SK-N-MC (cell line): ENCODE results near the gene TMEM138.

ENCODE experiments used
- DNase-seq: peaks from one replicate; pipeline ENCODE4 v3.0.0-alpha.2; 2011; ENCODE audit warnings: low read depth, low spot score
- H3K27ac ChIP-seq: fragments of 200-600 bp; sonication (generic); 2 replicates; pipeline ENCODE4 v1.5.1; 2016; ENCODE audit warnings: mixed run types
- H3K36me3 ChIP-seq: fragments of 200-600 bp; sonication (generic); 2 replicates; pipeline ENCODE4 v1.6.1; 2017; ENCODE audit warnings: antibody characterized with exemption, low read length, mixed read lengths; ENCODE audit not compliant: insufficient read depth
- H3K4me3 ChIP-seq: fragments of 200-600 bp; sonication (generic); 2 replicates; pipeline ENCODE4 v1.5.1; 2016
- H3K9ac ChIP-seq: fragments of 200-600 bp; sonication (generic); 2 replicates; pipeline ENCODE4 v1.8.0; 2017; ENCODE audit warnings: mixed run types, mixed read lengths; ENCODE audit not compliant: insufficient read length
- H3K9me3 ChIP-seq: fragments of 200-600 bp; sonication (generic); 2 replicates; pipeline ENCODE4 v1.6.1; 2017; ENCODE audit warnings: low read depth, mild to moderate bottlenecking, antibody characterized with exemption, low read length, moderate library complexity, mixed read lengths
- EZH2 ChIP-seq: fragments of 200-600 bp; sonication (generic); IDR thresholded peaks from one replicate; pipeline ENCODE4 v1.6.1; 2017; ENCODE audit warnings: antibody characterized with exemption
- FOXP2 ChIP-seq: optimal IDR thresholded peaks from 2 replicates; pipeline ENCODE3; 2011; ENCODE audit warnings: mild to moderate bottlenecking, moderate library complexity; ENCODE audit not compliant: insufficient read depth; ENCODE audit errors: extremely low read length, control extremely low read depth
- POLR2AphosphoS5 ChIP-seq: IDR thresholded peaks from 2 replicates; pipeline ENCODE4 v1.6.1; 2012; ENCODE audit warnings: mild to moderate bottlenecking, low read depth, low read length, borderline replicate concordance

The TMEM138 gene

GRCh38 chr11:61417670-61418069, 55.5 kb downstream of the TMEM138 start:
- Histone ChIP-seq H3K27ac (peak overlapping the region; percentile 10; the same call in 1 of the 2 replicates), H3K9me3 (no peaks in the 10 kb centered on the region), H3K4me3 (no peak overlapping the region), H3K9ac (no peak overlapping the region), H3K36me3 (peaks cover 98% of the 10 kb centered on the region)
- no peak for DNase-seq
- TF ChIP-seq EZH2 (no peak), POLR2AphosphoS5 (no peak), FOXP2 (no peak)

- no peaks in the 10 kb centered on the region for H3K9me3 ChIP-seq
- no peak for TF ChIP-seq POLR2AphosphoS5
- no peak for TF ChIP-seq EZH2
- no peak for TF ChIP-seq FOXP2
- no peak overlapping the region for H3K9ac ChIP-seq
- DNase-seq: no peak
- H3K4me3 ChIP-seq: no peak overlapping the region
- H3K27ac ChIP-seq: peak overlapping the region; percentile 10; the same call in 1 of the 2 replicates
- peaks cover 96% of the 10 kb centered on the region for H3K36me3 ChIP-seq
Observed at GRCh38 chr11:61418136-61418535, 56.0 kb downstream of the TMEM138 start.
